Left ventricle myocardium superior (tissue), 1 donor: Measurements from ENCODE around the gene ADGRL3. TPM values are rescaled to one million over a fixed set of nuclear protein-coding genes. Genes with fewer than 3 reads are reported as not detected.
"Not testable (repeated sequence)": the region's sequence is repeated elsewhere in the genome, so short reads cannot be mapped to it uniquely, and the experiment has no call there.

Source experiments
- ATAC-seq: fragments of 200-7000 bp; cut with Tn5 transposase; one replicate; pipeline ENCODE4 v1.9.1; 2020; ENCODE audit warnings: mild to moderate bottlenecking, moderate library complexity
- DNase-seq: peaks from one replicate; pipeline ENCODE4 v3.0.0-alpha.2; 2020
- intact Hi-C: fragments of 100-400 bp; cut with micrococcal nuclease; formaldehyde crosslinking; loops from one replicate; pipeline ENCODE4 v1.11.0; 2022
- total RNA-seq: library from RNA; stranded (reverse); fragmentation: NEBNext Ultra II Directional; extraction: Animal tissue kit (Norgen Biotek cat#: 25700); gene quantifications from one replicate; pipeline ENCODE4 v1.2.1, GENCODE V29; 2021
- donor health status: DM: no; HTN: yes; CAD: no; lungs with severe emphysema.

The ADGRL3 gene
- total RNA-seq, 1 donor from 2014 or later, result 5.1 TPM

DNA sequence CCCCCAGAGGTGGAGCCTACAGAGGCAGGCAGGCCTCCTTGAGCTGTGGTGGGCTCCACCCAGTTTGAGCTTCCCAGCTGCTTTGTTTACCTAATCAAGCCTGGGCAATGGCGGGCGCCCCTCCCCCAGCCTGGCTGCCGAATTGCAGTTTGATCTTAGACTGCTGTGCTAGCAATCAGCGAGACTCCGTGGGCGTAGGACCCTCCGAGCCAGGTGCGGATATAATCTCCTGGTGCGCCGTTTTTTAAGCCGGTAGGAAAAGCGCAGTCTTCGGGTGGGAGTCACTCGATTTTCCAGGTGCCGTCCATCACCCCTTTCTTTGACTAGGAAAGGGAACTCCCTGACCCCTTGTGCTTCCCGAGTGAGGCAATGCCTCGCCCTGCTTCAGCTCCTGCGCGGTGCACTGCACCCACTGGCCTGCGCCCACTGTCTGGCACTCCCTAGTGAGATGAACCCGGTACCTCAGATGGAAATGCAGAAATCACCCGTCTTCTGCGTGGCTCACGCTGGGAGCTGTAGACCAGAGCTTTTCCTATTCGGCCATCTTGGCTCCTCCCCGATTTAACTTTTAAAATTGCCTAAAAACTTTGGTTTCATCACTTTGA is 446.7 kb downstream of the ADGRL3 start:
- DNase-seq, intact Hi-C loops, ATAC-seq: not testable (repeated sequence)

DNA sequence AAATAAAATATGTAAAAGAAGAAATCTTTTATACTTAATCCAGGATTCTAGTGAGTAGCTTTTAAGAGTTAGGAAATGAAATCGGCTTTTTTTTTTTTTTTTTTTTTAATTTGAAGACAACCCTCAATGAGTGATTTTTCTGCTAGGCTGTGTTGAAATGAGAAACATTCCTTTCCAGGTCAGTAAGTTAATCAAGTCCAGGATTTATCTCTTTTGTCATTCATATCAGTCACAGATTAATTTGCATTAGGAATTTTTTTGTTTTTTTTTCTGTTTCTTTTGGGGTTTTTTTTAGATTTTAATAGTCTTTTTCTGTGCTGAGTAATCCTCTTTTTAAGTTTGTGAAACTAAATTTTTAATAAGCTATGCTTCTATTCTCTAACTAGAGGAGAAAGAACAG is 448.1 kb downstream of the ADGRL3 start:
- no peak for ATAC-seq
- DNase-seq, result no peak
- intact Hi-C loops, result no loop called here

DNA sequence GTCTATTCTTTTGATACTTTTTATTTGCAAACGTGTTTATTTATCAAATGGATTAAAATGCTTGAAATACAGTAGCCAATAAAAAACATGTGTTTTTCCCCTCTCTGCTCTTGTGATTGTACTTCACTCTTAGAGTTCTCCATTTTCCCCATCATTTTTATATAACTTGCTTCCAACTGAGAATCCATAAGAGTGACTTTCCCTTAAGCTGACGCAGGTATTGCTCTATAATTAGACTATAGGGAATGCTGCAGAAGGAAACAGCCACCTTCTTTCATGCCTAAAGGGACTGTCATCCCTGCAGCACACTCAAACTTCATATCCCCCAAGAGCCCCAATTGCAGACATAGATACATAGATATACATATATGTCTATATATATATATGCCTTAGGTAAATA is 456.9 kb downstream of the ADGRL3 start:
- ATAC-seq (no peak), DNase-seq (no peak)
- intact Hi-C loops, result no loop called here

DNA sequence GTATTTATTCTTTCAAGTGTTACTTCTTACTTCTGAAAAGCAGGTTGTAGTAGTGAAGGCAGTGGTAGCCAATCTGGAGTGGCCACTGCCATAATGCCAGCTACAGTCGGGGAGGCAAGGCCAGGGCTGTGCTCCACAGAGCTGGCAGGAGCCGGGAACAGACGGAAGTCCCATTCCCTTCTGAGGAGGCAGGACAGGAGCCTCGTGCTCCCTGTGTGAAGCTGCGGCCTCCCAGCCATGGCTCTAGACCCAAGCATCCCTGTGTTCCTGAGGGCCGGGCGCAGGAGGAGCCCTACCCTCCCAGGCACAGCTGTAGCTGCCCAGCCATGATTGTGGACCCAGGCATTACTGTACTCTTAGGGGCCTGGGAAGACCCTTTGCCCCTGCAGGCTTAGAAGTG is 461.8 kb downstream of the ADGRL3 start:
- ATAC-seq (no peak), DNase-seq (no peak)
- intact Hi-C loops, result no loop called here

DNA sequence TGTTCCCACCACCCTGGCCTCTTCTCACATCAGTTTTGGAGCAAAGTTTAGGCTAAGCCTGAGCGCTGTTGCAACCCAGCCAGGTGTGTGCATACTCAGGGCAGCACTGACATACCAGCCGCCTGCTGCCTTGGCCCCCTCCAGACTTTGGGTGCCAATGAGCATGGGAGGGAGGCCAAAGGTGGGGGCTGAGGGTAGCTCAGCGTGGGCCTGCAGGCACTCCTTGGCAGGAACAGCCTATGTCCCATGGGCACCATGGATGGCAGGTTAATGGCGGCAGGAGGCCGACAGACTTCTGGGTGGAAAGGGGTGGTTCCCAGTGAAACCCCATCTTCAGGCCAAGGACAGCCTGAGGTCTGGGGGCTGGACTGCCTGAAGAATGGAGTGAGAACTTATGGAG is 462.2 kb downstream of the ADGRL3 start:
- intact Hi-C loops, result no loop called here
- ATAC-seq, result no peak

DNA sequence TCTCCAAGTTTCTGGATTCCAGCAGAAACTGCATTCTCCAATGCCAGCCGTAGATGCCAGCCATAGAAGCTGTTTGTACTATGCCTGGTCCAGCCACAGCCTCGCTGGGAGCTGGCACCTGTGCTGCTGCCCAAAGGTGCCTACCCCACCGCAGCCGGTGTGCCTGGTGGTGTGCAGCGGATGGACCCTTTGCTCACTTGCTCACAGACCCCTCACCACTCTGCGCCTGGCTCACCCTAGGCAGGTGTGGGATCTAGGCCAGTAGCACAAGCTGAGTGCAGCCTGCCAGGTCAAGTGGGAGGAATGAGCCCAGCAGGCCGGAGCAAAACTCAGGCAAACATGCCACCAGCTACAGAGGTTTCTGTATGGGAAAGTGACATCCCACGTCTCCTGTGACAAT is 463.2 kb downstream of the ADGRL3 start:
- intact Hi-C loops, result no loop called here
- ATAC-seq (no peak), DNase-seq (no peak)

More for the DNA sequence above, 462.2 kb downstream of the ADGRL3 start:
- no peak for DNase-seq

DNA sequence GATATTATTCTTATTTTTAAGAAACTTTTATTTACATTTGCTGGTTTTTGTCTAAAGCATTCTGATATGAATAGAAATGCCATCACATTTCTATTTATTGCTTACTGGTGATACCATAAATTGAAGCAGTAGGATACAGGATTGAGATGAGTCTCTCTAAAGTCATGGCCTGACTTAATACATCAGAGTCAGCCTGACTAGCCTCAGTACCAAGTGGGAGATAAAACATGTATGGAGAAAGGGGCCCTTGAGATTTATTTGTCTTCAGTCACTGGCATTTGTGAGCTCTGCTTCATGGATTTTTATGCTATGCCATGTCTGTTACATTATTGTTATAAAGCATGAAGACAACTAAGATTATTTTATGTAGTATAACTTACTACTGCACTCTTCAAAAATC is 465.5 kb downstream of the ADGRL3 start:
- DNase-seq (no peak), ATAC-seq (no peak)
- intact Hi-C loops, result no loop called here

DNA sequence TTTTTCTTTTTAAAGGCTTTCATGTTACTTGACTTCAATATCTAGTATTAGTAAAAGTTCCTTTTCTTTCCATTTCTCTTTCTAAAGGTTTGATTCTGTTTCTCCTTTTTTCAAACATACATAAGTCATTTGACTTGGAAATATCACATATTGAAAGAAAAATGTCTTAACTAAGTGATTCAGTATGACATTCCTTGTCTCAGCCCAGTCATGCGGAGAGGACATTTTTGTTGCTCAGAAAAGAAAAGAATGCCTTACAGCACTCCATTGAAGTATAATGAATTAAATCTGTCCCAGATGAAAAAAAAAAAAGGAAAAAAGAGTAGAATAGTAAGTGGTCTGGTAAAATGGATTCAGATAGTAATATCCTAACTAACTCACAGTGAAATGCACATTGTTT is 466.1 kb downstream of the ADGRL3 start:
- intact Hi-C loops, result no loop called here
- DNase-seq (no peak), ATAC-seq (no peak)

DNA sequence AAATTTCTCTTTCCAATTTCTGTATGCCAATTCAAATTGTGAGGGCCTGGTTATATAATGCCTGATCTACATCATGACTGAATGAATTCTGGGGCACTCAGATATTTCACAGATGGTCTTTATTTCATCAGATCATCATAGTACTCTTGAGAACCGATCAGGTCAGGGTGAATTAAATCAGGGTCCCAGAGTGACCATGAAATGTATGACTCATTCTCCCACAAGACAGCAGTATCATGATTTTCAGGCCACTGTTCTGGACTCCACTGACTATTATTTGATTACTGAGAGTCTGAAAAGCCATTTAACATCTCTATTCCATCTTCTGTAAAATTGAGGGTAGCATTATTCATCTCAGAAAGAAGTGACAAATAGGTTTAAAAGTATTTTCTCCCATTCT is 471.5 kb downstream of the ADGRL3 start:
- ATAC-seq, result no peak
- intact Hi-C loops, result no loop called here

DNA sequence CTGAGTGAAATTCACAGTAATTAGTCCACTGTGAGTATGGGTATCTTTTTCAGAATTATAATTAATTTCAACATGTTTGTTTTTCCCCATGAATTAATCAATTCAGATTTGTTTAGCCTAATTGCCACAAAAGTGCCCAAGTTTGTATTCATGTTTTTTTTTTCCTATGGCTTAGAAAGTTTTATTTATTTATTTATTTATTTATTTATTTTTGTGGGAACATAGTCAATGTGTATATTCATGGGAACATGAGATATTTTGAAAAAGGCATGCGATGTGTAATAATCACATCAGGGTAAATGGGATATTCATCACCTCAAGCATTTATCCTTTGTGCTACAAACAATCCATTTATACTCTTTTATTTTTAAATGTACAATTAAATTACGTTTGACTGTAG is 475.3 kb downstream of the ADGRL3 start:
- ATAC-seq (no peak), DNase-seq (no peak)
- intact Hi-C loops, result no loop called here

More for the DNA sequence above, 471.5 kb downstream of the ADGRL3 start:
- no peak for DNase-seq

DNA sequence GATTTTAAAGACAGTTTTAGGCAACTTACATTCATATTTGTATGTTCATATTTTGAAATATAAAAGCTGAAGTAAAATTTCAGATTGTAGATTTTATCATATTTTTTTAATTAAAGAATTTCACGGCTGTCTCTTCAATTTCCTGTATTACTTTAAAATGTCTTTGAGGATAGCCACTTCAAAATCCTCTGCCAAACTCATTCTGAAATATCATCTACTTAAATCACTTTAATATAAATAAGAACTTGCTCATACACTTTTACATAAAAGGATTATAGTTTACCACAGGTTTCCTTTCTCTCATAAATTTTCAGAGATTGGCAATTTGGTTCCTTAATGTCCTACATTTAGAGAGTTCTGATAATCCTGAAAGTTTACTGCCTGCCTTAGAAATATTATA is 478.2 kb downstream of the ADGRL3 start:
- intact Hi-C loops, result no loop called here
- DNase-seq (no peak), ATAC-seq (no peak)

DNA sequence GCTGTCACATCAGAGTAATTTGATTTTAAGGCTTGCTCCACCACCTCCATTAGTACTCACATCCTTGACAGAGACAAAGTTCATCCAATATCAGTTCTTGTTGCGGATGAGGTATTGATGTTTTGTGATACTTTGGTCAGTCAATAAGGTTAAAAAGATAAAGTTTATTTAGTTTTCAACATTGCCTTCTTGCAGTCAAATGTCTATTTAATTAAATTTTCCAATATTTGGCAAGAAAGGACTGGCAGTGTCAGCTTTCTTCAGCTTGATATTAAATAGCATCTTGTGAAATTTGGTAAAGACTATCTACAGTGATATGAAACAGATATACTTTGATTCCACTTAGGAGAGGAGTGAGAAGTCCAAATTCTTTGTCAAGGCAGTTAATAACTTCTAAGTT is 493.4 kb downstream of the ADGRL3 start:
- no peak for ATAC-seq

DNA sequence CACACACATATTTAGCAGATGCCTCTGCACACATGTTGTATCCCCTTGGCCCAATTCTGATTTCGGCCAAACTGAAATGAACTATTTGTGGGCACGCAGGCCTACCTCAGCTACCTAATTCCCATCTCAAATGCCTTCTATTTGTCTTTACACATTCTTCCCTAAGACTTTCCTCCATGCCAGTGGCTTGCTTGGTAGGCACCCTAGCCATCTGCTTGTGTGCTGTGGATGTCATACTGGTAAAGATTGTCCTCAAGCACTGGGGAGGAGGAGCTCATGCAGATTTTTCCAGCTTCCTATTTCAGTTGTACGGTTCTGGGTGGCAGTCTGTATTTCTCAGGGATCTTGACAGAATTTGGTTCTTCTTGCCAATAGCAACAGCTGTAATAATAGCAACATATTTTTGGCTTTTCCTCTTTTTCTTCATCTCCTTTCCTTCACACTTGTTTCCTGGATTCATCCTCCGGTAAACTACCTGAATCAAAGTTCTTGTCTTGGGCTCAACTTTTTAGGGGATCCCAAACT is 514.3 kb downstream of the ADGRL3 start:
- DNase-seq (no peak), ATAC-seq (peak; percentile 53)
- intact Hi-C loops, result no loop called here

More for the DNA sequence above, 493.4 kb downstream of the ADGRL3 start:
- intact Hi-C loops, result no loop called here
- DNase-seq, result no peak

DNA sequence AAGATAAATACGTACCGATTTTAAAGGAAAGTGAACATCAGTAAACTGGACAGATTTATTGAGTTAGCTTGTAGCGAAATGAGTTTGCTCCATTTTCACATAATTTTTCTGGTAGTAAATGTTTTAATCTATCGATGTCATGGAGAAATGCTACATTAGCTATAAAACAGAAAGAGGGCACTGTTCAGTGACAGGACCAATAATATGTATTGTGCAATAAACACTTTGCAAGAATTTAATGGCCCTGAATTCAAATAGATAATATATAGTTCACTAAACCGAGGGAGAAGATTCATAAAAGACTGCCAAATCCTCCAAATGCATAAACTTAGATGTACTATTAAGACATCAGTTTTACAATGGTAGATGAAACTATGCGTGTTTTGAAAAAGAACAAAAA is 516.3 kb downstream of the ADGRL3 start:
- DNase-seq, result no peak
- ATAC-seq, result no peak
- intact Hi-C loops, result no loop called here

DNA sequence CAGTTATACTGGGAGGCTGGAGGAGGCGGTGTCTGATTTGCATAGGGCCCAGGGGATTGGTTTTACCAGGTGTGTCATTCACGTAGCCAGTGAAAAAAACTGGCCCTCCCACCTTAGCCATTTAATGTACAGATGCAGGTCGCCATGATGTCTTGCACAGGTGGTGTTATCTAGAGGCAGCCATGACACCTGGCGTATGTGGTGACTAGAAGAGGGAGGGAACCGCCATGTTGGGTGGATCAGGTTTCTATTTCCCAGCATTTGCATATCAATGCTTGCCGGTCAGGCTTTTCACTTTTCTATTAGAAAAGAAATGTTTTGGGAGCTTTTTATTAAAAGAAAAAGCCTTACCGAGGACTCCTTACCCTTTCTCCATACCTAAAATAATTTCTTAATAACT is 523.4 kb downstream of the ADGRL3 start:
- DNase-seq, result no peak
- no peak for ATAC-seq
- intact Hi-C loops, result no loop called here

DNA sequence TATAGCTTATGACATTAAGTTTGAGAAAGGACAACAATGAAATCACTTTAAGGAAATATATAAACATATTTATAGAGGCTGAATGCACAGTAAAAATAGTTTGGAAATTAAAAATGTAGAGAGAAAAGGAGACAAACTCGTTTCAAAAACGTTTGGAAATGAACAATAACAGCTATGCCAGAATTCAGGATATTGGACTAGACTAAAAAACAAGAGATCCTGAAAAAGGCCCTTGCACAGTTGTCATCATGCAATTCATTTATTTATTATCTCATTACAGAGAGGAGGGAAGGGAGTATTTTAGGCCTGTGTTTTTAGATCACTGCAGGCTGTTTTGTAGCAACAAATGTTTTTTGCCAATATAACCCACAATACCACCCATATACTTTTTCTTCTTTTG is 527.2 kb downstream of the ADGRL3 start:
- intact Hi-C loops, result no loop called here
- DNase-seq (no peak), ATAC-seq (no peak)

DNA sequence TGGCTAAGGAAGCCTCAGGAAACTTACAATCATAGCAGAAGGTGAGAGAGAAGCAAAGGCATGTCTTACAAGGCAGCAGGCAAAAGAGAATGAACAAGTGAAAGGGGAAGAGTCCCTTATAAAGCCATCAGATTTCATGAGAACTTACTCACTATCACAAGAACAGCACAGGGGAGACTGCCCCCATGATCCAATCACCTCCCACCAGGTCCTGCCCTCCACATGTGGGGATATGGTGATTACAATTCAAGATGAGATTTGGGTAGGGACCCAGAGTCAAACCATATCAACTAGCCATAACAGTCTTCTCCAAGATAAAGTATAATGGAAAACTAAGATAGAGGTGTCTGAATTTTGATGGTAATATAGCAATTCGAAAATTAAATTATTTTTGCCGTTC is 534.3 kb downstream of the ADGRL3 start:
- ATAC-seq (no peak), DNase-seq (no peak)
- intact Hi-C loops, result no loop called here

DNA sequence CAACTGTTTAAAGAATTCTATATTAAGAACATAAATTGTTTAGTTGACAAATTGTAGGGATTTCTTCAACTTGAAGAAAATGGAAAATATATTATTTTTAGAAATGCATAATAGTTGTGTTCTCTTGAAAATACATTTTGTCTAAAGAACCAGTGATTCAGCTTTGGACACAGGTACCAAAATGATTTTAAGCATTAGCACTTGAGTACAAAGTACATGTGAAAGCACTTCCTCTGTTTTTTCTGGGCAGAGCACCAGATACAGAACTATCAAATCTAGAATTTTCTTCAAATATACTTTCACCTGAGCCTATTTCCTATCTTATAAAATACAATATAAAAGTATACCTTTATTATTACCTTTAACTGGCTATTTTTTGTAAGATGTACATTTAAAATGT is 539.8 kb downstream of the ADGRL3 start:
- ATAC-seq, result no peak
- intact Hi-C loops, result no loop called here
- no peak for DNase-seq

DNA sequence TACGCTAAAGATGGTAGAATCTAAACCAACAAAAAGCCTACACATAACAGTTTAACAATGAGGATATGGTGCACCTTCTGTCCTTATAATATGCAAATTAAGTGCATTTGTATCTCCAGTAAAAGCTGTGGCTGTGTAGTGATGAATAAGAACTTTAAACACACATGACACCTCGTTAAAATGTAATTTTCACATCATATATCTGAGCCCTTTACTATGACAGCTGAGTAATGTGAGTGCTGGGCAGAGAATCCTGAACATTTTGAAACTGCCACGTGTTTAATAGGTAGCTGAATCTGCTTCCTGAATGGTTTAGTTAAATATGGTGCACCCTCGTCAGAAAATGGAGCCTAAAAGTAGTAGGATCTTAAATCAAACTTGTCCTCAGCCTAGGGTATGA is 540.8 kb downstream of the ADGRL3 start:
- ATAC-seq, result peak; percentile 31
- intact Hi-C loops, result no loop called here
- no peak for DNase-seq

DNA sequence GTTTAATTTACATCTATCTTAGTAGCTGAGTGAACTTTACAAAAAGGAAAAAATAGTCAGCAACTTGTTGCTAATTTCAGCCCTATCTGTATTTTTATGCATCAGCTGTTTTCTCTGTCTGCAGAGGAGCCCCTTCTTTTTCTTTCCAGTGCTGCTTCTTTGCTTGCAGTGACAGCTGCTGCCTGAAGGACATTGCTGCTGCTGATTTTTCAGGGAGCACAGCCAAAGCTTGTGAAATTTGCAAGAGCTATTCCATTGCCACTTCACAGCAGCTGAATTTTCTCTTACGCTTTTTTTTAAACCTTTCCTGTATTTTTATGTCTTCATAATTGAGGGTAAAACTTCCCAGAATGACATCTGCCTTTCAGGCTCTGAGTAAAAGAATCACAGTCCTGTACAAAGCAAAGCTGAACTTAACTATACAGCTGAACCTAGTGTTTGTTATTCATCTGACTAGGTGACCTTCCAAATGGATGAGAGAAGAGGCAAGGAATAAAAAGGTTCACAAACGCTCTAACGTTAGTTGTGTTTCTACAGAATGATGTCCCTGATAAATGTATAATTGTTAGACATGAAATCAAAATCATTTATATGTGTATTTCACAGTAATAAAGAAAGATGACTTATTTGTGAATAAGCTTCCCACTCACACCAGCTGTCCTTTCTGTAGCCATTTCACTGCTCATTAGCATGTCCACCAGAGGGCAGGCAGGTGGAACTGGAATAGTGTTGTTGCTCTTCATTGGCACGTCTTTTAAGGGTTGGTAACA is 541.4 kb downstream of the ADGRL3 start:
- intact Hi-C loops, result no loop called here
- DNase-seq, result no peak
- ATAC-seq, result peak; percentile 98

DNA sequence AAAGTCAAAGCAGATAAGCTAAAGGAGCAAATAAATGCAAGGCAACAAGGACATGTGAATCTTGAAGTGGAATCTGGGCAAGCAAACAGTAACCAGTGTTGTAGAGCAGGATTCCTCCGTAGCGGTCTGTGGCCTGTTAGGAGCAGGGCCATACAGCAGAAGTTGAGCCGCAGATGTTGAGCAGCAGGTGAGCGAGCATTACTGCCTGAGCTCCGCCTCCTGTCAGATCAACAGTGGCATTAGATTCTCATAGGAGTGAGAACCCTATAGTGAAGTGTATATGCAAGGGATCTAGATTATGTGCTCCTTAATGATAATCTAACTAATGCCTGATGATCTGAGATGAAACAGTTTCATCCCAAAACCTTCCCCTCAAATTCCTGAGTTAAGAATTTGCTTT is 550.7 kb downstream of the ADGRL3 start:
- ATAC-seq (no peak), DNase-seq (no peak)
- intact Hi-C loops, result no loop called here
